ENCODE results near the gene NUBP2. TPM values are rescaled to one million over a fixed set of nuclear protein-coding genes. Genes with fewer than 3 reads are reported as not detected.

The NUBP2 gene
- total and polyA plus RNA-seq, 10 of the 15 experiments (the other 5 are each of a cell fraction or from before 2014, with no cell fraction given) = 1.9 to 129 (median 51.7) TPM

- Histone ChIP-seq H3K36me3 (ENCODE audit: control insufficient read depth in 2 of 2, insufficient read depth in 2 of 2, low read length in 1 of 2) (peaks cover 7 to 8% of the 10 kb centered on the region in 2 experiments; a peak in 3 of 4 replicates), H3K79me2 (ENCODE audit: control insufficient read depth, insufficient read depth, low read length) (peaks cover 15% of the 10 kb centered on the region), H4K20me1 (ENCODE audit: control insufficient read depth, insufficient read depth) (no peaks in the 10 kb centered on the region), H3K9me3 (replicated peaks; ENCODE audit: control insufficient read depth, insufficient read depth, low read length) (no peaks in the 10 kb centered on the region), H3K4me1 (ENCODE audit: control insufficient read depth, insufficient read depth, low read length) (peaks cover 6% of the 10 kb centered on the region; the same call in 1 of the 2 replicates), H2AFZ (ENCODE audit: control insufficient read depth, low read depth, low read length) (no peak overlapping the region), H3K4me2 (ENCODE audit: control insufficient read depth, insufficient read depth) (no peak overlapping the region), H3K27me3 (replicated peaks in 1 of 2; ENCODE audit: control insufficient read depth in 2 of 2, insufficient read depth in 2 of 2, low read length in 1 of 2) (no peaks in the 10 kb centered on the region), H3K4me3 (no peak overlapping the region), H3K27ac (ENCODE audit: control insufficient read depth, insufficient read depth) (no peak overlapping the region), H3K9ac (ENCODE audit: control insufficient read depth, insufficient read depth, low read length) (no peak overlapping the region)
- CTCF ChIA-PET = no interaction called here
- in situ Hi-C loops (cut with MboI) (no loop called here), intact Hi-C loops (cut with micrococcal nuclease; ENCODE audit: unreplicated experiment) (no loop called here)
- POLR2A ChIA-PET = no interaction called here
- no peak for ATAC-seq
- RAD21 ChIA-PET (ENCODE audit: unreplicated experiment) = no interaction called here
- WGBS (ENCODE audit: insufficient coverage, insufficient replicate concordance, low lambda C conversion rate, missing lambda C conversion rate) = 89% methylated on average over 12 of the region's 14 CpGs
- SMC1A ChIA-PET (ENCODE audit: uncharacterized antibody, unreplicated experiment) = no interaction called here
- no TSS peak for BruUV-seq (replicated peaks)
- no peak for DNase-seq (ENCODE audit: low read depth, low spot score)
- FAIRE-seq = no peak
- TF ChIP-seq PKNOX1 (IDR thresholded peaks at IDR 0.05) (no peak), MTA2 (IDR thresholded peaks at IDR 0.05; ENCODE audit: low read depth) (no peak), NBN (IDR thresholded peaks at IDR 0.05) (no peak), ZNF622 (IDR thresholded peaks at IDR 0.05) (no peak), PRDM15 (CRISPR knock-in tag; IDR thresholded peaks at IDR 0.05) (no peak), RB1 (IDR thresholded peaks at IDR 0.05; ENCODE audit: borderline replicate concordance) (no peak), CUX1 (IDR thresholded peaks at IDR 0.05; ENCODE audit: insufficient replicate concordance, low read depth, low read length) (no peak), SMC3 (IDR thresholded peaks at IDR 0.05; ENCODE audit: borderline replicate concordance, low read length) (no peak), IRF4 (IDR thresholded peaks at IDR 0.05; ENCODE audit: low read depth, low read length) (no peak), HDAC2 (IDR thresholded peaks at IDR 0.05) (no peak), SIX5 (IDR thresholded peaks at IDR 0.05; ENCODE audit: low read depth, low read length, severe bottlenecking) (no peak), ZSCAN29 (IDR thresholded peaks at IDR 0.05) (no peak), E4F1 (IDR thresholded peaks at IDR 0.05; ENCODE audit: borderline replicate concordance, partially characterized antibody) (no peak), PAX5 (IDR thresholded peaks at IDR 0.05; ENCODE audit: borderline replicate concordance, low read depth, low read length) (no peak)
These were observed 3.0 kb downstream of the NUBP2 start for GRCh38 chr16:1785846-1786170.
